ENCODE data around the gene STARD10.

- TF ChIP-seq CTCF (IDR thresholded peaks at IDR 0.05; ENCODE audit: low read length) (no peak), EZH2 (IDR thresholded peaks at IDR 0.05; ENCODE audit: borderline replicate concordance, low read length) (no peak)
These were observed 57.3 kb downstream of the STARD10 start for GRCh38 chr11:72736452-72737069.
